Activated naive CD4-positive, alpha-beta T cell treated with anti-CD3 and anti-CD28 coated beads for 36 hours (primary cell): ENCODE measurements around the gene SARDH. TPM values are rescaled to one million over a fixed set of nuclear protein-coding genes. Genes with fewer than 3 reads are reported as not detected.
A peak's percentile ranks its signal among the peaks of the same experiment; 100 is the strongest.

Experiments used
- CTCF ChIA-PET: fragments of 350-600 bp; sonication (Branson Sonifier 250); formaldehyde crosslinking; loops from one replicate; lab custom pipeline; 2021; ENCODE audit warnings: antibody characterized with exemption; lab: Charles Lee
- DNase-seq: peaks from one replicate; pipeline ENCODE4 v3.0.0-alpha.2; 2020
- H3K27ac Mint-ChIP-seq: one replicate; pipeline ENCODE4 v1.8.0; 2021; ENCODE audit warnings: mild to moderate bottlenecking, mixed read lengths
- H3K27me3 Mint-ChIP-seq: one replicate; pipeline ENCODE4 v1.8.0; 2021; ENCODE audit warnings: low read depth, mixed read lengths
- H3K36me3 Mint-ChIP-seq: one replicate; pipeline ENCODE4 v1.8.0; 2021; ENCODE audit warnings: low read depth, mixed read lengths
- H3K4me1 Mint-ChIP-seq: one replicate; pipeline ENCODE4 v1.8.0; 2021; ENCODE audit warnings: low read depth, mixed read lengths
- H3K4me3 Mint-ChIP-seq: one replicate; pipeline ENCODE4 v1.8.0; 2021; ENCODE audit warnings: mild to moderate bottlenecking, moderate library complexity, mixed read lengths
- H3K9me3 Mint-ChIP-seq: one replicate; pipeline ENCODE4 v1.8.0; 2021; ENCODE audit warnings: mixed read lengths
- intact Hi-C: fragments of 100-400 bp; cut with micrococcal nuclease; formaldehyde crosslinking; loops from one replicate; pipeline ENCODE4 v1.15.1; 2023
- total RNA-seq, 2 experiments: library from RNA; stranded (reverse); gene quantifications; one replicate each; pipeline ENCODE4 v1.2.3, GENCODE V29; 2021

The SARDH gene
- total RNA-seq, 2 experiments from 2014 or later = 7.7 TPM

- CTCF ChIA-PET = no interaction called here
- no peak overlapping the region for H3K4me3 Mint-ChIP-seq
- no peak for DNase-seq
- H3K36me3 Mint-ChIP-seq = no peaks in the 10 kb centered on the region
- H3K9me3 Mint-ChIP-seq = peaks cover 10% of the 10 kb centered on the region
- no peak overlapping the region for H3K27ac Mint-ChIP-seq
- peaks cover 33% of the 10 kb centered on the region for H3K4me1 Mint-ChIP-seq
- H3K27me3 Mint-ChIP-seq = no peaks in the 10 kb centered on the region
- intact Hi-C loops = loop anchor here (2.0 kb wide), 1 partner anchor 55 kb away; no protein-coding TSS in a partner anchor
Measured at GRCh38 chr9:133621725-133622267, 116.4 kb downstream of the SARDH start.

GRCh38 chr9:133619791-133620190 lies 118.4 kb downstream of the SARDH start:
- peak; percentile 81 for DNase-seq
- H3K27me3 Mint-ChIP-seq = no peaks in the 10 kb centered on the region
- intact Hi-C loops = loop anchor here (2.0 kb wide), 1 partner anchor 57 kb away; no protein-coding TSS in a partner anchor
- peaks cover 33% of the 10 kb centered on the region for H3K4me1 Mint-ChIP-seq
- no peaks in the 10 kb centered on the region for H3K9me3 Mint-ChIP-seq
- H3K27ac Mint-ChIP-seq = no peak overlapping the region
- CTCF ChIA-PET = interaction anchor here (0.7 to 1.2 kb wide), 3 partner anchors 32 to 200 kb away, joined by 3 to 4 read pairs (median 4); partner anchors contain the start of gene SARDH
- no peaks in the 10 kb centered on the region for H3K36me3 Mint-ChIP-seq
- H3K4me3 Mint-ChIP-seq = no peak overlapping the region

GRCh38 chr9:133618726-133619125 lies 119.4 kb downstream of the SARDH start:
- no peak for DNase-seq
- intact Hi-C loops = no loop called here
- no peaks in the 10 kb centered on the region for H3K36me3 Mint-ChIP-seq
- no peak overlapping the region for H3K27ac Mint-ChIP-seq
- peaks cover 33% of the 10 kb centered on the region for H3K4me1 Mint-ChIP-seq
- CTCF ChIA-PET = interaction anchor here (1.2 kb wide), 1 partner anchor 120 kb away, joined by 3 read pairs; the partner anchor contains the start of gene SARDH
- H3K9me3 Mint-ChIP-seq = no peaks in the 10 kb centered on the region
- H3K27me3 Mint-ChIP-seq = no peaks in the 10 kb centered on the region
- no peak overlapping the region for H3K4me3 Mint-ChIP-seq

- no peak overlapping the region for H3K4me3 Mint-ChIP-seq
- H3K9me3 Mint-ChIP-seq = no peaks in the 10 kb centered on the region
- no peak overlapping the region for H3K27ac Mint-ChIP-seq
- no peaks in the 10 kb centered on the region for H3K36me3 Mint-ChIP-seq
- CTCF ChIA-PET = interaction anchor here (0.8 kb wide), 1 partner anchor 18 kb away, joined by 3 read pairs; no protein-coding TSS in a partner anchor
- intact Hi-C loops = no loop called here
- H3K4me1 Mint-ChIP-seq = peaks cover 21% of the 10 kb centered on the region
- no peaks in the 10 kb centered on the region for H3K27me3 Mint-ChIP-seq
- DNase-seq = no peak
Measured at GRCh38 chr9:133616643-133617405, 121.3 kb downstream of the SARDH start.

- no peak overlapping the region for H3K4me3 Mint-ChIP-seq
- H3K27ac Mint-ChIP-seq = no peak overlapping the region
- DNase-seq = no peak
- intact Hi-C loops = no loop called here
- H3K27me3 Mint-ChIP-seq = peaks cover 4% of the 10 kb centered on the region
- peaks cover 11% of the 10 kb centered on the region for H3K4me1 Mint-ChIP-seq
- no peaks in the 10 kb centered on the region for H3K36me3 Mint-ChIP-seq
- no peaks in the 10 kb centered on the region for H3K9me3 Mint-ChIP-seq
- CTCF ChIA-PET = no interaction called here
Measured at GRCh38 chr9:133615606-133616188, 122.5 kb downstream of the SARDH start.

- no peak for DNase-seq
- Mint-ChIP-seq H3K36me3 (no peaks in the 10 kb centered on the region), H3K9me3 (no peaks in the 10 kb centered on the region), H3K4me1 (peaks cover 8% of the 10 kb centered on the region), H3K4me3 (no peak overlapping the region), H3K27ac (no peak overlapping the region), H3K27me3 (peaks cover 9% of the 10 kb centered on the region)
- CTCF ChIA-PET = no interaction called here
- intact Hi-C loops = no loop called here
Measured at GRCh38 chr9:133615186-133615585, 123.0 kb downstream of the SARDH start.

- no peak overlapping the region for H3K27ac Mint-ChIP-seq
- intact Hi-C loops = no loop called here
- no peak for DNase-seq
- peaks cover 12% of the 10 kb centered on the region for H3K27me3 Mint-ChIP-seq
- H3K36me3 Mint-ChIP-seq = no peaks in the 10 kb centered on the region
- H3K4me3 Mint-ChIP-seq = no peak overlapping the region
- peaks cover 3% of the 10 kb centered on the region for H3K4me1 Mint-ChIP-seq
- CTCF ChIA-PET = no interaction called here
- no peaks in the 10 kb centered on the region for H3K9me3 Mint-ChIP-seq
Measured at GRCh38 chr9:133614678-133615077, 123.5 kb downstream of the SARDH start.

- H3K27ac Mint-ChIP-seq = no peak overlapping the region
- H3K4me1 Mint-ChIP-seq = no peaks in the 10 kb centered on the region
- no peaks in the 10 kb centered on the region for H3K9me3 Mint-ChIP-seq
- CTCF ChIA-PET = no interaction called here
- H3K27me3 Mint-ChIP-seq = peaks cover 15% of the 10 kb centered on the region
- no peaks in the 10 kb centered on the region for H3K36me3 Mint-ChIP-seq
- intact Hi-C loops = no loop called here
- no peak overlapping the region for H3K4me3 Mint-ChIP-seq
- DNase-seq = no peak
Measured at GRCh38 chr9:133614056-133614455, 124.1 kb downstream of the SARDH start.

Other genes starting within 250 kb of the SARDH start
- not detected for gene MYMK, start 213.4 kb downstream of the SARDH start, total RNA-seq
- gene ADAMTSL2, start 203.6 kb downstream of the SARDH start, total RNA-seq = under 1 TPM; 0.14 to 0.17 TPM
- not detected for gene FAM163B, start 129.0 kb downstream of the SARDH start, total RNA-seq
- not detected for gene DBH, start 102.0 kb downstream of the SARDH start, total RNA-seq